HepG2 (cell line): Measurements from ENCODE around the gene TATDN3. TPM values are rescaled to one million over a fixed set of nuclear protein-coding genes. Genes with fewer than 3 reads are reported as not detected.

Source experiments
- CHD2 ChIP-seq: IDR thresholded peaks from 2 replicates; pipeline ENCODE4 v1.6.1; 2011; ENCODE audit warnings: low read depth, low read length, improper control_type of control experiment
- JDP2 ChIP-seq: sonication (generic); formaldehyde crosslinking; IDR thresholded peaks from 2 replicates; pipeline ENCODE4 v1.8.1; 2022; ENCODE audit warnings: missing genetic modification reagents, borderline replicate concordance
- MED8 ChIP-seq: sonication (generic); formaldehyde crosslinking; IDR thresholded peaks from 2 replicates; pipeline ENCODE4 v1.8.1; 2023; ENCODE audit warnings: mild to moderate bottlenecking, missing genetic modification reagents; ENCODE audit not compliant: insufficient replicate concordance
- TAF1 ChIP-seq: sonication (generic); formaldehyde crosslinking; IDR thresholded peaks from 2 replicates; pipeline ENCODE4 v1.4.0; 2020; ENCODE audit warnings: missing genetic modification reagents
- YY1 ChIP-seq: IDR thresholded peaks from 2 replicates; pipeline ENCODE4 v1.6.1; 2011; ENCODE audit warnings: low read length, low read depth, moderate library complexity, mild to moderate bottlenecking; ENCODE audit not compliant: insufficient read depth, insufficient replicate concordance
- ZNF121 ChIP-seq: sonication (generic); formaldehyde crosslinking; IDR thresholded peaks from 2 replicates; pipeline ENCODE4 v1.5.0; 2020; ENCODE audit warnings: mild to moderate bottlenecking, missing genetic modification reagents
- ZNF225 ChIP-seq: sonication (generic); formaldehyde crosslinking; IDR thresholded peaks from 2 replicates; pipeline ENCODE4 v1.4.0; 2020; ENCODE audit warnings: mild to moderate bottlenecking, missing genetic modification reagents
- ZNF34 ChIP-seq: sonication (generic); formaldehyde crosslinking; IDR thresholded peaks from 2 replicates; pipeline ENCODE4 v1.4.0; 2020; ENCODE audit warnings: mild to moderate bottlenecking, missing genetic modification reagents, borderline replicate concordance
- ZNF343 ChIP-seq: sonication (generic); formaldehyde crosslinking; IDR thresholded peaks from 2 replicates; pipeline ENCODE4 v1.4.0; 2020; ENCODE audit warnings: mild to moderate bottlenecking, missing genetic modification reagents
- ZNF547 ChIP-seq: sonication (generic); formaldehyde crosslinking; IDR thresholded peaks from 2 replicates; pipeline ENCODE4 v1.5.1; 2020; ENCODE audit warnings: mild to moderate bottlenecking, missing genetic modification reagents
- ZNF563 ChIP-seq: sonication (generic); formaldehyde crosslinking; IDR thresholded peaks from 2 replicates; pipeline ENCODE4 v1.8.0; 2022; ENCODE audit warnings: mild to moderate bottlenecking, moderate library complexity, missing genetic modification reagents
- ZNF709 ChIP-seq: sonication (generic); formaldehyde crosslinking; IDR thresholded peaks from 2 replicates; pipeline ENCODE4 v1.5.0; 2020; ENCODE audit warnings: mild to moderate bottlenecking, missing genetic modification reagents
- ZSCAN9 ChIP-seq: IDR thresholded peaks from 2 replicates; pipeline ENCODE4 v1.6.1; 2016; ENCODE audit warnings: borderline replicate concordance
- polyA plus RNA-seq, 8 experiments: library from polyadenylated mRNA; depleted of rRNA in 3 of 8; stranded (reverse) in 7 of 8; unstranded in 1 of 8; fragments of >200 nt; fragmentation: Illumina TruSeq in 4 of 8; extraction: Trizol in 4 of 8; gene quantifications; 2 replicates each; pipeline versions ENCODE4 v1.2.1 to v1.2.3, GENCODE V29; 2011 to 2016; ENCODE audit warnings: low read depth in 4 of 8, missing spikeins in 1 of 8, mixed read lengths in 1 of 8; ENCODE audit not compliant: insufficient read depth in 1 of 8
- total RNA-seq, 5 experiments: library from RNA; depleted of rRNA; stranded (reverse); fragments of >200 nt; fragmentation: Illumina TruSeq; extraction: Trizol; gene quantifications; 2 replicates each; pipeline ENCODE4 v1.2.3, GENCODE V29; 2016; ENCODE audit warnings: low read depth in 1 of 5
- TF ChIP-seq, protein P1 (sequence below): sonication (generic); formaldehyde crosslinking; IDR thresholded peaks from 2 replicates; pipeline ENCODE4 v1.4.0; 2020; ENCODE audit warnings: mild to moderate bottlenecking, missing genetic modification reagents
- TF ChIP-seq, protein P2 (sequence below): sonication (generic); formaldehyde crosslinking; conservative IDR thresholded peaks from 2 replicates; pipeline ENCODE4 v1.4.0; 2020; ENCODE audit warnings: mild to moderate bottlenecking, missing genetic modification reagents, moderate library complexity
- TF ChIP-seq, protein P3 (sequence below): sonication (generic); formaldehyde crosslinking; IDR thresholded peaks from 2 replicates; pipeline ENCODE4 v1.5.0; 2020; ENCODE audit warnings: missing genetic modification reagents
- TF ChIP-seq, protein P4 (sequence below): sonication (generic); formaldehyde crosslinking; IDR thresholded peaks from 2 replicates; pipeline ENCODE4 v1.5.0; 2020; ENCODE audit warnings: missing genetic modification reagents, mild to moderate bottlenecking, borderline replicate concordance
- TF ChIP-seq, protein P5 (sequence below): sonication (generic); formaldehyde crosslinking; IDR thresholded peaks from 2 replicates; pipeline ENCODE4 v1.8.1; 2022; ENCODE audit warnings: mild to moderate bottlenecking, missing genetic modification reagents

Gene TATDN3
- total and polyA plus RNA-seq, 2 of the 13 experiments (the other 11 are each of a cell fraction or from before 2014, with no cell fraction given): 7.3 to 8.6 TPM

DNA sequence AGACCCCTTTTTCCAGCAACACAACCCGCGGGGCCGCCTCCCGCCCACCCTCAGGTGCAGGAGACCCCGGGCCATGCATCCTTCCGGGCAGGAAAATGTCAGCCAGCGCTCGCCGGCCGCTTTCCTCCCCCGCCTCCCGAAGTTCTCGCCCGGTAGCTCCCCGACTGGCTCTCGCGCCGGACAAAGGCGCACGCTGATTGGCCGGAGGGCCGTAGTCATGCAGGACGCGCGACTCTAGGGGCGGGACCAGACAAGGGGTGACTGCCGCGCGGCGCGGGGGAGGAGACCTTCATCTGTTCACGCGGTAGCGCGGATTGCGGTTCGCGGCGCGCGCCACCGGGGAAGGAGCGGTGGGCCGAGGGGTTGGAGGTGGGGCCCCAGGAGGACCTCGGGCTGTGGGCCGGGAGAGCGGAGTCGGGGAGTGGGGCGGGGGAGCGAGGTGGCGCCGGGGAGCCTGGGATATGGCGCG lies 66.3 kb downstream of the TATDN3 start, which contains the start of gene FLVCR1 (continued):
- TF ChIP-seq, protein P1, sequence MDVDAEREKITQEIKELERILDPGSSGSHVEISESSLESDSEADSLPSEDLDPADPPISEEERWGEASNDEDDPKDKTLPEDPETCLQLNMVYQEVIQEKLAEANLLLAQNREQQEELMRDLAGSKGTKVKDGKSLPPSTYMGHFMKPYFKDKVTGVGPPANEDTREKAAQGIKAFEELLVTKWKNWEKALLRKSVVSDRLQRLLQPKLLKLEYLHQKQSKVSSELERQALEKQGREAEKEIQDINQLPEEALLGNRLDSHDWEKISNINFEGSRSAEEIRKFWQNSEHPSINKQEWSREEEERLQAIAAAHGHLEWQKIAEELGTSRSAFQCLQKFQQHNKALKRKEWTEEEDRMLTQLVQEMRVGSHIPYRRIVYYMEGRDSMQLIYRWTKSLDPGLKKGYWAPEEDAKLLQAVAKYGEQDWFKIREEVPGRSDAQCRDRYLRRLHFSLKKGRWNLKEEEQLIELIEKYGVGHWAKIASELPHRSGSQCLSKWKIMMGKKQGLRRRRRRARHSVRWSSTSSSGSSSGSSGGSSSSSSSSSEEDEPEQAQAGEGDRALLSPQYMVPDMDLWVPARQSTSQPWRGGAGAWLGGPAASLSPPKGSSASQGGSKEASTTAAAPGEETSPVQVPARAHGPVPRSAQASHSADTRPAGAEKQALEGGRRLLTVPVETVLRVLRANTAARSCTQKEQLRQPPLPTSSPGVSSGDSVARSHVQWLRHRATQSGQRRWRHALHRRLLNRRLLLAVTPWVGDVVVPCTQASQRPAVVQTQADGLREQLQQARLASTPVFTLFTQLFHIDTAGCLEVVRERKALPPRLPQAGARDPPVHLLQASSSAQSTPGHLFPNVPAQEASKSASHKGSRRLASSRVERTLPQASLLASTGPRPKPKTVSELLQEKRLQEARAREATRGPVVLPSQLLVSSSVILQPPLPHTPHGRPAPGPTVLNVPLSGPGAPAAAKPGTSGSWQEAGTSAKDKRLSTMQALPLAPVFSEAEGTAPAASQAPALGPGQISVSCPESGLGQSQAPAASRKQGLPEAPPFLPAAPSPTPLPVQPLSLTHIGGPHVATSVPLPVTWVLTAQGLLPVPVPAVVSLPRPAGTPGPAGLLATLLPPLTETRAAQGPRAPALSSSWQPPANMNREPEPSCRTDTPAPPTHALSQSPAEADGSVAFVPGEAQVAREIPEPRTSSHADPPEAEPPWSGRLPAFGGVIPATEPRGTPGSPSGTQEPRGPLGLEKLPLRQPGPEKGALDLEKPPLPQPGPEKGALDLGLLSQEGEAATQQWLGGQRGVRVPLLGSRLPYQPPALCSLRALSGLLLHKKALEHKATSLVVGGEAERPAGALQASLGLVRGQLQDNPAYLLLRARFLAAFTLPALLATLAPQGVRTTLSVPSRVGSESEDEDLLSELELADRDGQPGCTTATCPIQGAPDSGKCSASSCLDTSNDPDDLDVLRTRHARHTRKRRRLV (CRISPR knock-in tag): no peak
- TF ChIP-seq, protein P2, sequence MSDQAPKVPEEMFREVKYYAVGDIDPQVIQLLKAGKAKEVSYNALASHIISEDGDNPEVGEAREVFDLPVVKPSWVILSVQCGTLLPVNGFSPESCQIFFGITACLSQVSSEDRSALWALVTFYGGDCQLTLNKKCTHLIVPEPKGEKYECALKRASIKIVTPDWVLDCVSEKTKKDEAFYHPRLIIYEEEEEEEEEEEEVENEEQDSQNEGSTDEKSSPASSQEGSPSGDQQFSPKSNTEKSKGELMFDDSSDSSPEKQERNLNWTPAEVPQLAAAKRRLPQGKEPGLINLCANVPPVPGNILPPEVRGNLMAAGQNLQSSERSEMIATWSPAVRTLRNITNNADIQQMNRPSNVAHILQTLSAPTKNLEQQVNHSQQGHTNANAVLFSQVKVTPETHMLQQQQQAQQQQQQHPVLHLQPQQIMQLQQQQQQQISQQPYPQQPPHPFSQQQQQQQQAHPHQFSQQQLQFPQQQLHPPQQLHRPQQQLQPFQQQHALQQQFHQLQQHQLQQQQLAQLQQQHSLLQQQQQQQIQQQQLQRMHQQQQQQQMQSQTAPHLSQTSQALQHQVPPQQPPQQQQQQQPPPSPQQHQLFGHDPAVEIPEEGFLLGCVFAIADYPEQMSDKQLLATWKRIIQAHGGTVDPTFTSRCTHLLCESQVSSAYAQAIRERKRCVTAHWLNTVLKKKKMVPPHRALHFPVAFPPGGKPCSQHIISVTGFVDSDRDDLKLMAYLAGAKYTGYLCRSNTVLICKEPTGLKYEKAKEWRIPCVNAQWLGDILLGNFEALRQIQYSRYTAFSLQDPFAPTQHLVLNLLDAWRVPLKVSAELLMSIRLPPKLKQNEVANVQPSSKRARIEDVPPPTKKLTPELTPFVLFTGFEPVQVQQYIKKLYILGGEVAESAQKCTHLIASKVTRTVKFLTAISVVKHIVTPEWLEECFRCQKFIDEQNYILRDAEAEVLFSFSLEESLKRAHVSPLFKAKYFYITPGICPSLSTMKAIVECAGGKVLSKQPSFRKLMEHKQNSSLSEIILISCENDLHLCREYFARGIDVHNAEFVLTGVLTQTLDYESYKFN (CRISPR knock-in tag): peak; percentile 64
- TF ChIP-seq YY1 (peak; percentile 79), TAF1 (CRISPR knock-in tag) (peak; percentile 81), ZNF709 (CRISPR knock-in tag) (no peak), ZNF343 (CRISPR knock-in tag) (peak; percentile 42), ZNF225 (peak; percentile 73; the same call in 1 of the 2 replicates), ZNF121 (0 out of 2 replicates have a peak, but pooled peaks have one; percentile 31), ZNF547 (CRISPR knock-in tag) (peak; percentile 70; the same call in 1 of the 2 replicates), ZSCAN9 (CRISPR knock-in tag) (no peak), JDP2 (CRISPR knock-in tag) (no peak), CHD2 (peak; percentile 77; the same call in 1 of the 2 replicates), ZNF563 (CRISPR knock-in tag) (peak; percentile 91; the same call in 1 of the 2 replicates), ZNF34 (CRISPR knock-in tag) (peak; percentile 60; the same call in 1 of the 2 replicates), MED8 (CRISPR knock-in tag) (peak; percentile 25)
- TF ChIP-seq, protein P3, sequence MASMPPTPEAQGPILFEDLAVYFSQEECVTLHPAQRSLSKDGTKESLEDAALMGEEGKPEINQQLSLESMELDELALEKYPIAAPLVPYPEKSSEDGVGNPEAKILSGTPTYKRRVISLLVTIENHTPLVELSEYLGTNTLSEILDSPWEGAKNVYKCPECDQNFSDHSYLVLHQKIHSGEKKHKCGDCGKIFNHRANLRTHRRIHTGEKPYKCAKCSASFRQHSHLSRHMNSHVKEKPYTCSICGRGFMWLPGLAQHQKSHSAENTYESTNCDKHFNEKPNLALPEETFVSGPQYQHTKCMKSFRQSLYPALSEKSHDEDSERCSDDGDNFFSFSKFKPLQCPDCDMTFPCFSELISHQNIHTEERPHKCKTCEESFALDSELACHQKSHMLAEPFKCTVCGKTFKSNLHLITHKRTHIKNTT (CRISPR knock-in tag): no peak
- TF ChIP-seq, protein P4, sequence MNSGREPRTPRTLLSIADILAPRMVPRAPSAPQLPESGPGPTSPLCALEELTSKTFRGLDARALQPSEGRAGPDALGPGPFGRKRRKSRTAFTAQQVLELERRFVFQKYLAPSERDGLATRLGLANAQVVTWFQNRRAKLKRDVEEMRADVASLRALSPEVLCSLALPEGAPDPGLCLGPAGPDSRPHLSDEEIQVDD (CRISPR knock-in tag): no peak
- TF ChIP-seq, protein P5, sequence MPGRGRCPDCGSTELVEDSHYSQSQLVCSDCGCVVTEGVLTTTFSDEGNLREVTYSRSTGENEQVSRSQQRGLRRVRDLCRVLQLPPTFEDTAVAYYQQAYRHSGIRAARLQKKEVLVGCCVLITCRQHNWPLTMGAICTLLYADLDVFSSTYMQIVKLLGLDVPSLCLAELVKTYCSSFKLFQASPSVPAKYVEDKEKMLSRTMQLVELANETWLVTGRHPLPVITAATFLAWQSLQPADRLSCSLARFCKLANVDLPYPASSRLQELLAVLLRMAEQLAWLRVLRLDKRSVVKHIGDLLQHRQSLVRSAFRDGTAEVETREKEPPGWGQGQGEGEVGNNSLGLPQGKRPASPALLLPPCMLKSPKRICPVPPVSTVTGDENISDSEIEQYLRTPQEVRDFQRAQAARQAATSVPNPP: peak; percentile 76; the same call in 1 of the 2 replicates
